Smooth muscle cell (in vitro differentiated cells): Measurements from ENCODE around the gene ZNF124. TPM values are rescaled to one million over a fixed set of nuclear protein-coding genes. Genes with fewer than 3 reads are reported as not detected.
"Not testable (repeated sequence)": the region's sequence is repeated elsewhere in the genome, so short reads cannot be mapped to it uniquely, and the experiment has no call there.

Source experiments
- DNase-seq: peaks from one replicate; lab custom pipeline; 2025; ENCODE audit not compliant: unreplicated experiment; lab: John Stamatoyannopoulos, UW
- H2AFZ ChIP-seq: fragments of 200-600 bp; sonication (generic); 2 replicates; pipeline ENCODE4 v1.6.0; 2016; ENCODE audit warnings: antibody characterized with exemption, low read depth, mild to moderate bottlenecking
- H3F3A ChIP-seq: fragments of 200-600 bp; sonication (generic); 2 replicates; pipeline ENCODE4 v1.6.0; 2017; ENCODE audit warnings: antibody characterized with exemption, low read depth
- H3K27ac ChIP-seq: fragments of 200-600 bp; sonication (generic); 2 replicates; pipeline ENCODE4 v1.5.1; 2016; ENCODE audit warnings: low read depth, mild to moderate bottlenecking
- H3K27me3 ChIP-seq: fragments of 200-600 bp; sonication (generic); 2 replicates; pipeline ENCODE4 v1.6.1; 2016; ENCODE audit warnings: low read depth, mild to moderate bottlenecking
- H3K36me3 ChIP-seq: fragments of 200-600 bp; sonication (generic); 2 replicates; pipeline ENCODE4 v1.5.1; 2016; ENCODE audit warnings: low read depth
- H3K4me1 ChIP-seq: fragments of 200-600 bp; sonication (generic); 2 replicates; pipeline ENCODE4 v1.5.1; 2016; ENCODE audit warnings: low read depth
- H3K4me2 ChIP-seq: fragments of 200-600 bp; sonication (generic); 2 replicates; pipeline ENCODE4 v1.6.0; 2016; ENCODE audit warnings: mild to moderate bottlenecking
- H3K4me3 ChIP-seq: fragments of 200-600 bp; sonication (generic); 2 replicates; pipeline ENCODE4 v1.5.1; 2016; ENCODE audit warnings: mild to moderate bottlenecking
- H3K79me2 ChIP-seq: fragments of 200-600 bp; sonication (generic); 2 replicates; pipeline ENCODE4 v1.6.0; 2016; ENCODE audit warnings: low read depth, mild to moderate bottlenecking
- H3K9ac ChIP-seq: fragments of 200-600 bp; sonication (generic); 2 replicates; pipeline ENCODE4 v1.6.0; 2016; ENCODE audit warnings: low read depth
- H3K9me3 ChIP-seq: fragments of 200-600 bp; sonication (generic); replicated peaks from 2 replicates; pipeline ENCODE4 v1.5.1; 2016; ENCODE audit warnings: low read depth
- H4K20me1 ChIP-seq: fragments of 200-600 bp; sonication (generic); 2 replicates; pipeline ENCODE4 v1.6.0; 2016; ENCODE audit warnings: low read depth
- WGBS: methylation state at CpG from one replicate; pipeline ENCODE4 v1.1.7; 2016; ENCODE audit warnings: low lambda C conversion rate; 5-methylcytosine and 5-hydroxymethylcytosine counted together
- polyA plus RNA-seq: library from polyadenylated mRNA; unstranded; fragments of >200 nt; fragmentation: Nextera tagmentation; extraction: Ambion mirVana; gene quantifications from 2 replicates; pipeline ENCODE4 v1.2.1, GENCODE V29; 2016
- total RNA-seq: library from RNA; depleted of rRNA; stranded (reverse); fragments of >200 nt; gene quantifications from 2 replicates; pipeline ENCODE4 v1.2.3, GENCODE V29; 2014
- TF ChIP-seq, protein P1 (sequence below): fragments of 200-600 bp; sonication (generic); IDR thresholded peaks from 2 replicates; pipeline ENCODE4 v1.5.1; 2017; ENCODE audit warnings: borderline replicate concordance, mild to moderate bottlenecking, antibody characterized with exemption; ENCODE audit not compliant: insufficient read depth, poor library complexity, severe bottlenecking

Gene ZNF124
- total and polyA plus RNA-seq, 2 experiments from 2014 or later = 4.2 to 47.2 TPM

DNA sequence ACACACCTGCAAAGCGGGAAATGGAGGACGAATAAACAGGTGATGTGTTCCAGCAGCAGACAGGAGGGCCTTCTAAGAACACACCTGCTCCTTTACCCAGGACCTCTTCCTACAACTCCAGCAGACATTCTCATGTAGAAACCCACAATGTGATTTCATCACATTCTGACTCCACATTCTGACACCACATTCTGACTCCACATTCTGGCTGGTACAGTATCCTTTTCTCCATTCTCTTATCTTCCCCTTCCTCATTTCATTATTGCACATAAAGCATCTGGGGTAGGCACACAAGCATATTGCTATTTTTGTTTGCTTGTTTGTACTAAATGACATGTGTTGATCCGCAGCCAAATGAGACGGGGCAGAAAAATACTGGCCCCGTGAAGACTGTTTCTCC is 3.6 kb upstream of the ZNF124 start:
- 93% methylated on average over 5 of the region's 5 CpGs for WGBS
- H3K9me3 ChIP-seq = no peaks in the 10 kb centered on the region

GRCh38 chr1:247173431-247173830 is 1.6 kb upstream of the ZNF124 start:
- Histone ChIP-seq H3F3A (no peaks in the 10 kb centered on the region), H3K4me2 (no peak overlapping the region), H3K79me2 (peaks cover 10% of the 10 kb centered on the region), H3K27ac (no peak overlapping the region), H3K27me3 (no peaks in the 10 kb centered on the region), H3K4me1 (no peaks in the 10 kb centered on the region), H3K9me3 (no peaks in the 10 kb centered on the region), H3K9ac (no peak overlapping the region), H3K36me3 (no peaks in the 10 kb centered on the region), H3K4me3 (no peak overlapping the region), H2AFZ (no peak overlapping the region), H4K20me1 (peaks cover 8% of the 10 kb centered on the region)
- TF ChIP-seq, protein P1, sequence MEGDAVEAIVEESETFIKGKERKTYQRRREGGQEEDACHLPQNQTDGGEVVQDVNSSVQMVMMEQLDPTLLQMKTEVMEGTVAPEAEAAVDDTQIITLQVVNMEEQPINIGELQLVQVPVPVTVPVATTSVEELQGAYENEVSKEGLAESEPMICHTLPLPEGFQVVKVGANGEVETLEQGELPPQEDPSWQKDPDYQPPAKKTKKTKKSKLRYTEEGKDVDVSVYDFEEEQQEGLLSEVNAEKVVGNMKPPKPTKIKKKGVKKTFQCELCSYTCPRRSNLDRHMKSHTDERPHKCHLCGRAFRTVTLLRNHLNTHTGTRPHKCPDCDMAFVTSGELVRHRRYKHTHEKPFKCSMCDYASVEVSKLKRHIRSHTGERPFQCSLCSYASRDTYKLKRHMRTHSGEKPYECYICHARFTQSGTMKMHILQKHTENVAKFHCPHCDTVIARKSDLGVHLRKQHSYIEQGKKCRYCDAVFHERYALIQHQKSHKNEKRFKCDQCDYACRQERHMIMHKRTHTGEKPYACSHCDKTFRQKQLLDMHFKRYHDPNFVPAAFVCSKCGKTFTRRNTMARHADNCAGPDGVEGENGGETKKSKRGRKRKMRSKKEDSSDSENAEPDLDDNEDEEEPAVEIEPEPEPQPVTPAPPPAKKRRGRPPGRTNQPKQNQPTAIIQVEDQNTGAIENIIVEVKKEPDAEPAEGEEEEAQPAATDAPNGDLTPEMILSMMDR = no peak
- 81% methylated on average over 2 of the region's 2 CpGs for WGBS
- no peak for DNase-seq

More for the DNA sequence above, 3.6 kb upstream of the ZNF124 start:
- Histone ChIP-seq H3K27me3 (no peaks in the 10 kb centered on the region), H3K27ac (no peak overlapping the region), H3K4me3 (no peak overlapping the region), H3K4me1 (no peaks in the 10 kb centered on the region), H3K36me3 (no peaks in the 10 kb centered on the region), H3K79me2 (no peaks in the 10 kb centered on the region), H3K4me2 (no peak overlapping the region), H4K20me1 (no peaks in the 10 kb centered on the region), H2AFZ (no peak overlapping the region), H3F3A (no peaks in the 10 kb centered on the region), H3K9ac (no peak overlapping the region)
- TF ChIP-seq, protein P1 = no peak
- no peak for DNase-seq

DNA sequence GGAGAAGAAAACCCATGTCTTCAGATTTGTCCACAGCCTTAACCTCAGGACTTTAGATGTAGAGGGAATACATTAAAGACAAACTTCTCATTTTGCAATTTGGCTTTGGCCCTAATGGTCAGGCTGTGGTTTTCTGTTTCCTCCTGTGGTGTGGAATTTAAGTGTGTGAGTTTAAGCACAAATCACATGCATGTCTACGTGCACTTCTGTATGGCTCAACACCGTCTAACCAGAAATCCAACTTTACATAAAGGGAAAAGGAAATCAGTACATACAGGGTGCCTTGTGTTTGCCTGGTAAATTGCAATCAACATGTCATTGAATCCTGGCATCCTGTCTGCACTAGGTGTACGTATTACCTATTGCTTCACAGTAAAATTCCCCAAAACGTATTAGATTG is 1.2 kb upstream of the ZNF124 start:
- Histone ChIP-seq H3K9me3 (no peaks in the 10 kb centered on the region), H3K4me1 (no peaks in the 10 kb centered on the region), H3K36me3 (no peaks in the 10 kb centered on the region), H3K79me2 (peaks cover 14% of the 10 kb centered on the region), H3K27ac (no peak overlapping the region), H3F3A (no peaks in the 10 kb centered on the region), H3K27me3 (no peaks in the 10 kb centered on the region), H3K4me2 (no peak overlapping the region), H4K20me1 (peaks cover 12% of the 10 kb centered on the region), H2AFZ (no peak overlapping the region), H3K4me3 (no peak overlapping the region), H3K9ac (no peak overlapping the region)
- 95% methylated on average over 4 of the region's 4 CpGs for WGBS
- TF ChIP-seq, protein P1 = no peak
- no peak for DNase-seq

DNA sequence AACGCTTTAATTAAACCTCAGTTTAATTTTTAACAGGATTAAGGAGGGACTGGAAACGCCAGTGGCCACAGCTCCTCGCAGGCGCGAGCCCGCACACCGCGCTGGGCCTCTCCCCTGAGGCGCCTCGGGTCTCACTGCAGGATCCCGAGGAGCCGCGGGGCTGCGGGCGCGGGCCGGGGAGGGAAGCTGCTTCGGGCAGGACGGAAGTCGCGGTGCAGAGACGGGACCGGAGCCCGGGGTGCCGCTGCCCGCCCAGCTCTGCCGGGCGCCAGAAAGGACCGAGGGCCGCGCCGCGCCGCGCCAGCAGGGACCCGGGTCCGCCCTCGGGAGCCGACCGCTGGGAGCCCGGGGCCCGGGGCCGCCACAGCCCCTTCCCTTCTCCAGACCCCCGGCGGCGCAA is 377 bp downstream of the ZNF124 start:
- not testable (repeated sequence) for H3F3A ChIP-seq, H3K27me3 ChIP-seq, H3K36me3 ChIP-seq, DNase-seq, H3K27ac ChIP-seq, H3K9me3 ChIP-seq, H3K4me2 ChIP-seq, H3K9ac ChIP-seq, H2AFZ ChIP-seq, H3K4me1 ChIP-seq, H3K4me3 ChIP-seq
- Histone ChIP-seq H3K79me2 (peaks cover 30% of the 10 kb centered on the region), H4K20me1 (peaks cover 15% of the 10 kb centered on the region)
- no CpG with 5 or more reads among the region's 46 CpGs for WGBS
